ENCODE measurements around the gene MANBA.

Gene MANBA

DNA sequence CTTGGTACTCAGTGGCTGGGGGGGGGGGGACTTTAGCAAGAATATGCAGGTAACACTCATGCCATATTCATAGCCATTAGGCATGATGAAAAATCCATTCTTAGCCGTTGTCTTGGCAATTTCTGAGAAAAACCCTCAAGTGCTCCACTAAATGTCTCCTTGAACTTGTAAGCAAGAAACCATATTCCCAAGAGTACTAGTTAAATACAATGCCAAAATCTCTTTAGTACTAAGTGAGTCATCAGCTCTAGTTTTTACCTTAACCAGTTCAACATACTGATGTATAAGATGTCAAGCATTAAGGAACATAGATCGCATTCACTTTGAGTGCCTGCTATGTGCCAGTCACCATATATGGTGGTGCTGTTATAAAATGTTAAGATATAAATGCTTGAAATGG, 39.0 kb upstream of the MANBA start:
- no peak overlapping the region for H3K27ac ChIP-seq
- no peaks in the 10 kb centered on the region for H3K9me3 ChIP-seq
- H3K36me3 ChIP-seq: peaks cover 66 to 95% (median 75%) of the 10 kb centered on the region in 3 donors
- no peaks in the 10 kb centered on the region for H3K4me1 ChIP-seq
- DNase-seq: no peak
- no peak for TF ChIP-seq CTCF (IDR thresholded peaks at IDR 0.05)
- intact Hi-C loops (cut with DNase I; ENCODE audit: low total_unique reads): no loop called here
- H3K27me3 ChIP-seq: no peaks in the 10 kb centered on the region
- H3K4me3 ChIP-seq: no peak overlapping the region

DNA sequence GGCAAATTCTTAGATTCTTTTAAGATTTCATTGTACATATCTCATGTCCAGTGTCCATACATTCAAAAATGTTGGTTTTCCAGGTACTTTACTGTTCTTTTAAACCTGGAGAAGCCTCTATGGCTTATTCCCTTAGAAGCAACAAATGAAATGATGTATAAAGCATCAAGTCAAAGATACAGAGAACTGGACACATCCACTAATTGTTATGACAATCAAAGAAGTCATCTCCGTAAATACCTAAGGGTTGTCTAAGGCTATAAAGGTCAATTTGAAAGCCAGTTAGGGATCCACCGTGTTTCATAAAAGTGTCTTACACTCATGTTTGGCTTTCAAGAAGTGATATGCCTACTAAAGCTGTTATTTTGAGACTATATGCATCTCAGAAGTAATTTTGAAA, 34.2 kb upstream of the MANBA start:
- Histone ChIP-seq H3K4me3 (no peak overlapping the region), H3K36me3 (peaks cover 44 to 70% (median 51%) of the 10 kb centered on the region in 3 donors), H3K9me3 (no peaks in the 10 kb centered on the region), H3K4me1 (no peaks in the 10 kb centered on the region), H3K27ac (no peak overlapping the region), H3K27me3 (no peaks in the 10 kb centered on the region)
- TF ChIP-seq CTCF (IDR thresholded peaks at IDR 0.05): no peak
- intact Hi-C loops (cut with DNase I; ENCODE audit: low total_unique reads): no loop called here
- DNase-seq: no peak

GRCh38 chr4:102792361-102792936, 31.7 kb upstream of the MANBA start:
- intact Hi-C loops (cut with DNase I; ENCODE audit: low total_unique reads): no loop called here
- H3K36me3 ChIP-seq: peaks cover 23 to 48% (median 34%) of the 10 kb centered on the region in 3 donors
- no peak for TF ChIP-seq CTCF (IDR thresholded peaks at IDR 0.05)
- H3K27me3 ChIP-seq: no peaks in the 10 kb centered on the region
- no peak for DNase-seq
- H3K4me1 ChIP-seq: no peaks in the 10 kb centered on the region
- no peak overlapping the region for H3K27ac ChIP-seq
- H3K9me3 ChIP-seq: no peaks in the 10 kb centered on the region
- H3K4me3 ChIP-seq: no peak overlapping the region

DNA sequence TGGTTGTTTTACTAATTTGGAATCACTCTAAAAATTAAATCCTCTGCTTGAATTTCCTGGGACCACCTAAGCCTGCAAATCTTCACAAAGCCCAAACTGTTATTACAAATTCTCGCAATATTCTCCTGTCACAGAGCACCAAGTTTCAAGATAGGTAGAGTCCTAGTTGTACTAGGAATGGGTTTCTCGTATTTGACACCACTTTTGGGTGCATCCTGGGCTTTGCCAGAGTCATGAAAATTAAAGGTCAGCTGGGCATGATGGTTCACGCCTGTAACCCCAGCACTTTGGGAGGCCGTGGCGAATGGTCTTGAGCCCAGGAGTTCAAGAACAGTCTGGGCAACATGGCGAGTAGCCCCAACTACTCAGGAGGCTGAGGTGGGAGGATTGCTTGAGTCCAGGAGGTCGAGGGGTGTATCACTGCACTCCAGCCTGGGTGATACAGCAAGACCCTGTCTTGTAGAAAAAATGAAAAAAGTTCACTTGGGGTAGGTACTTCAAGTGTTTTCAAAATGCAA, 30.6 kb upstream of the MANBA start:
- Histone ChIP-seq H3K4me1 (no peaks in the 10 kb centered on the region), H3K27me3 (no peaks in the 10 kb centered on the region), H3K9me3 (no peaks in the 10 kb centered on the region), H3K36me3 (peaks cover 15 to 37% (median 32%) of the 10 kb centered on the region in 3 donors), H3K27ac (no peak overlapping the region), H3K4me3 (no peak overlapping the region)
- TF ChIP-seq CTCF (IDR thresholded peaks at IDR 0.05): no peak
- intact Hi-C loops (cut with DNase I; ENCODE audit: low total_unique reads): no loop called here
- no peak for DNase-seq

DNA sequence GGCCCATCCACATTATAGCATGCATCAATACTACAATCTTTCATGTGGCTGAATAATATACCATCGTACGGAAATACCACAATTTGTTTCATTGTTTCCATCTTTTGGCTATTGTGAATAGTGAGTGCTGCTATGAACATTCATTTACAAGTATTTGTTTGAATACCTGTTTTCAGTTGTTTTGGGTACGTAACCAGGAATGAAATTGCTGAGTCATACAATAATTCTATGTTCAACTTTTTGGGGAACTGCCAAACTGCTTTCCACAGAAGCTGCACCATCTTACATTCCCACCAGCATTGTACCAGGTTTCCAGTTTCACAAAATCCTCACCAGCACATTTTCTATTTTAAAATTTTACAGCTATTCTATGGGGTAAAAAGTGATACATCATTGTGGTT, 28.5 kb upstream of the MANBA start:
- H3K4me1 ChIP-seq: no peaks in the 10 kb centered on the region
- no peak for TF ChIP-seq CTCF (IDR thresholded peaks at IDR 0.05)
- H3K36me3 ChIP-seq: peaks cover 0 to 20% (median 12%) of the 10 kb centered on the region in 3 donors
- H3K4me3 ChIP-seq: no peak overlapping the region
- H3K27me3 ChIP-seq: no peaks in the 10 kb centered on the region
- no peaks in the 10 kb centered on the region for H3K9me3 ChIP-seq
- no peak for DNase-seq
- intact Hi-C loops (cut with DNase I; ENCODE audit: low total_unique reads): no loop called here
- no peak overlapping the region for H3K27ac ChIP-seq
